Measurements from ENCODE around the gene AP2S1.

The AP2S1 gene

DNA sequence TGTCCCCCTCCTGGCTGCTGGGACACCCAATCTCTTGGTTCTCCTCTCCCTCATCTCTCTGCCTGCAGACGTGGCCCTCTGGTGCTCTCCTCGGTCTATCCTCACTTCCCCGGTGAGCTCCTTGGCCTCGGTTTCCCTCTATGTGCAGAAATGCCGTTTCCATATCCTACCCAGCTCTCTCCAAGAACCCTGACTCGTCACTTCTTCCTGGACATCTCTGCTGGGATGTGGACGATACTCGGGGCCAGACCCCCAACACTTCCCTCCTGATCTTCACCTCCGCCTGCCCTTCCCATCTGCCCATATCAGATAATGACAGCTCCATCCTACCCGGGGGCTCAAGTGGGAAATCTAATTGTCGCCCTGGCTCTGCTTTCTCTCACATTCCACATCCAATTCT is 7.9 kb downstream of the AP2S1 start:
- TF ChIP-seq TCF12 (IDR thresholded peaks at IDR 0.05; ENCODE audit: low read depth) = no peak
- TF ChIP-seq, protein P1, sequence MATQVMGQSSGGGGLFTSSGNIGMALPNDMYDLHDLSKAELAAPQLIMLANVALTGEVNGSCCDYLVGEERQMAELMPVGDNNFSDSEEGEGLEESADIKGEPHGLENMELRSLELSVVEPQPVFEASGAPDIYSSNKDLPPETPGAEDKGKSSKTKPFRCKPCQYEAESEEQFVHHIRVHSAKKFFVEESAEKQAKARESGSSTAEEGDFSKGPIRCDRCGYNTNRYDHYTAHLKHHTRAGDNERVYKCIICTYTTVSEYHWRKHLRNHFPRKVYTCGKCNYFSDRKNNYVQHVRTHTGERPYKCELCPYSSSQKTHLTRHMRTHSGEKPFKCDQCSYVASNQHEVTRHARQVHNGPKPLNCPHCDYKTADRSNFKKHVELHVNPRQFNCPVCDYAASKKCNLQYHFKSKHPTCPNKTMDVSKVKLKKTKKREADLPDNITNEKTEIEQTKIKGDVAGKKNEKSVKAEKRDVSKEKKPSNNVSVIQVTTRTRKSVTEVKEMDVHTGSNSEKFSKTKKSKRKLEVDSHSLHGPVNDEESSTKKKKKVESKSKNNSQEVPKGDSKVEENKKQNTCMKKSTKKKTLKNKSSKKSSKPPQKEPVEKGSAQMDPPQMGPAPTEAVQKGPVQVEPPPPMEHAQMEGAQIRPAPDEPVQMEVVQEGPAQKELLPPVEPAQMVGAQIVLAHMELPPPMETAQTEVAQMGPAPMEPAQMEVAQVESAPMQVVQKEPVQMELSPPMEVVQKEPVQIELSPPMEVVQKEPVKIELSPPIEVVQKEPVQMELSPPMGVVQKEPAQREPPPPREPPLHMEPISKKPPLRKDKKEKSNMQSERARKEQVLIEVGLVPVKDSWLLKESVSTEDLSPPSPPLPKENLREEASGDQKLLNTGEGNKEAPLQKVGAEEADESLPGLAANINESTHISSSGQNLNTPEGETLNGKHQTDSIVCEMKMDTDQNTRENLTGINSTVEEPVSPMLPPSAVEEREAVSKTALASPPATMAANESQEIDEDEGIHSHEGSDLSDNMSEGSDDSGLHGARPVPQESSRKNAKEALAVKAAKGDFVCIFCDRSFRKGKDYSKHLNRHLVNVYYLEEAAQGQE (IDR thresholded peaks at IDR 0.05; ENCODE audit: low read depth) = no peak
- TF ChIP-seq, protein P2, sequence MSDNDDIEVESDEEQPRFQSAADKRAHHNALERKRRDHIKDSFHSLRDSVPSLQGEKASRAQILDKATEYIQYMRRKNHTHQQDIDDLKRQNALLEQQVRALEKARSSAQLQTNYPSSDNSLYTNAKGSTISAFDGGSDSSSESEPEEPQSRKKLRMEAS (IDR thresholded peaks at IDR 0.05) = no peak
- TF ChIP-seq EGR1 (IDR thresholded peaks at IDR 0.05) = no peak
- no peak for TF ChIP-seq ZBTB7A (IDR thresholded peaks at IDR 0.05; ENCODE audit: low read depth)
- TF ChIP-seq FOXM1 (IDR thresholded peaks at IDR 0.05; ENCODE audit: borderline replicate concordance, low read depth) = no peak
- TF ChIP-seq NFIC (IDR thresholded peaks at IDR 0.05) = no peak
- TF ChIP-seq, protein P3, sequence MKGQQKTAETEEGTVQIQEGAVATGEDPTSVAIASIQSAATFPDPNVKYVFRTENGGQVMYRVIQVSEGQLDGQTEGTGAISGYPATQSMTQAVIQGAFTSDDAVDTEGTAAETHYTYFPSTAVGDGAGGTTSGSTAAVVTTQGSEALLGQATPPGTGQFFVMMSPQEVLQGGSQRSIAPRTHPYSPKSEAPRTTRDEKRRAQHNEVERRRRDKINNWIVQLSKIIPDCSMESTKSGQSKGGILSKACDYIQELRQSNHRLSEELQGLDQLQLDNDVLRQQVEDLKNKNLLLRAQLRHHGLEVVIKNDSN (IDR thresholded peaks at IDR 0.05) = no peak
- no peak for TF ChIP-seq YY1 (IDR thresholded peaks at IDR 0.05; ENCODE audit: low read depth)
- TF ChIP-seq TAF1 (IDR thresholded peaks at IDR 0.05; ENCODE audit: low read depth) = no peak
- TF ChIP-seq CREB1 (IDR thresholded peaks at IDR 0.05; ENCODE audit: low read depth) = no peak
- TF ChIP-seq TEAD4 (IDR thresholded peaks at IDR 0.05) = no peak
- TF ChIP-seq RAD21 (IDR thresholded peaks at IDR 0.05; ENCODE audit: low read depth) = no peak
- TF ChIP-seq CEBPB (IDR thresholded peaks at IDR 0.05) = no peak
- no peak for TF ChIP-seq EP300 (IDR thresholded peaks at IDR 0.05; ENCODE audit: borderline replicate concordance)

DNA sequence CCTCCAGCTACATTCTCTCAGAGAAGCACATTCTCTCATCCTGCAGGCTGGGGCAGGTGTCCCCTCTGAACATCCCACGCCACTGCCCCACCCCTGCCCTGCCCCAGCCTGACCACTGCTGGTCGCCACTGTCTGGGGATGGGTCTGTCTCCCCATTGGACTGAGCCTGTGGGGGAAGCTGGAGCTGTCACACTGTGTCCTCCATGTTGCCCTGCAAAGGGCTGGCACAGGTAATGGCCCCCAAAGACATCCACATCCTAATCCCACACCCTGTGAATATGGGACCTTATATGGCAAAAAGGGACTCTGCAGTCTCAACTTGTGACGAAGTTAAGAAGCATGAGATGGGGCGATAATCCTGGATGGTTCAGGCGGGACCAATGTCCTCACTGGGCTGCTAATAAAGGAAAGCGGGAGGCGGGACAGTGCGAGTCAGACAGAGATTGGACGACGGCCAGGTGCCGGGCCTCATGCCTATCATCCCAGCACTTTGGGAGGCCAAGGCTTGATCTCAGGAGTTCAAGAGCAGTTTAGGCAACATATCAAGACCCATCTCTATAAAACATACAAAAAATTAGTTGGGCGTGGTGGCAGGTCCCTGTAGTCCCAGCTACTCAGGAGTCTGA is 9.1 kb downstream of the AP2S1 start:
- no peak for TF ChIP-seq CEBPB (IDR thresholded peaks at IDR 0.05)
- no peak for TF ChIP-seq YY1 (IDR thresholded peaks at IDR 0.05; ENCODE audit: low read depth)
- TF ChIP-seq TCF12 (IDR thresholded peaks at IDR 0.05; ENCODE audit: low read depth) = no peak
- TF ChIP-seq ZBTB7A (IDR thresholded peaks at IDR 0.05; ENCODE audit: low read depth) = no peak

DNA sequence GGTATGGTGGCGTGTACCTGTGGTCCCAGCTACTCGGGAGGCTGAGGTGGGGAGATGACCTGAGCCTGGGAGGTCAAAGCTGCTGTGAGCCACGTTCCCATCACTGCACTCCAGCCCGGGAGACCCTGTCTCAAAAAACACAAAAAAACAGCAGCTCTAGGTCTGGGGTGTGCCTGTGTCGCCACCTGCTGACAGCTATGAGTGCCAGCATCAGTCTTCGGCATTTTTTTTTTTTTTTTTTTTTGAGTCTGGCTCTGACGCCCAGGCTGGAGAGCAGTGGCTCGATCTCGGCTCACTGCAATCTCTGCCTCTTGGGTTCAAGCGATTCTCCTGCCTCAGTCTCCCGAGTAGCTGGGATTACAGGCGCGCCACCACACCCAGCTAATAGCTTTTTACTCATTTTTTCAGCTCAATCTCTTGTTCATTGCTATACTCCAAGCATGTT is 10.1 kb downstream of the AP2S1 start:
- TF ChIP-seq, protein P2 (IDR thresholded peaks at IDR 0.05) = 0 out of 2 replicates have a peak, but pooled peaks have one; percentile 19
- TF ChIP-seq EP300 (IDR thresholded peaks at IDR 0.05; ENCODE audit: borderline replicate concordance) (no peak), RAD21 (IDR thresholded peaks at IDR 0.05; ENCODE audit: low read depth) (peak; percentile 88), YY1 (IDR thresholded peaks at IDR 0.05; ENCODE audit: low read depth) (0 out of 2 replicates have a peak, but pooled peaks have one; percentile 25), TEAD4 (IDR thresholded peaks at IDR 0.05) (peak; percentile 75), TAF1 (IDR thresholded peaks at IDR 0.05; ENCODE audit: low read depth) (no peak), ZBTB7A (IDR thresholded peaks at IDR 0.05; ENCODE audit: low read depth) (0 out of 2 replicates have a peak, but pooled peaks have one; percentile 31)

DNA sequence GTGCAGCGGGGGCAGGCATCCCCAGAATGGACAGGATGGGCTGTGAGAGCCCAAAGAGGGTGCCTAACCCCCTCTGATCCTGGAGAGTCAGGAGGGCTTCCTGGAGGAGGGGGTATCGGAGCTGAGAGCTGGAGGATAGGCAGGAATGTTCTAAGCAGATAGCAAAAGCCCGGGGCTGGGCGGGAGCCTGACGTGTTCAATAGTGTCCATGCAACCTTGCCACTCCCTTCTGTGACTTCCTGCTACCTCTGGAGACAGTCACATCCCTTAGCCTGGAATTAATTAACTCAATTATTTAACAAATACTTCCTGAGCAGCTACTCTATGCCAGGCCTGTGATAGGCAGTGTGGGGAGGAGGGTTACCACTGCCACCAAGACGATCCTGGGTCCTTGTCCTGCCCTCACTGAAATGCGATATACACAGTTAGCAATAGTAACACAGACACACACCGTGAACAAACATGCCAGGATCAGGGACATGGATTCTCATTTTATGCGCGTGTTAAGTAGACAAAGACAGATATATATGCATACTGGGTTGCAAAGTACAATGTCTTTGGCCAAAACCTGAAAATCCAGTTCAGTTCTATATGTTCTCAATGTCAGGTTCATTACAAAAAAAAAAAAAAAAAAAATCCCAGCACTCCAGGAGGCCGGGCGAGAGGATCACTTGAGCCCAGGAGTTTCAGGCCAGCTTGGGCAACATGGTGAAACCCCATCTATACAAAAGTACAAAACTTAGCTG is 10.7 kb downstream of the AP2S1 start:
- TF ChIP-seq CREB1 (IDR thresholded peaks at IDR 0.05; ENCODE audit: low read depth) (no peak), EP300 (IDR thresholded peaks at IDR 0.05; ENCODE audit: borderline replicate concordance) (no peak), TCF12 (IDR thresholded peaks at IDR 0.05; ENCODE audit: low read depth) (no peak), TAF1 (IDR thresholded peaks at IDR 0.05; ENCODE audit: low read depth) (no peak), NFIC (IDR thresholded peaks at IDR 0.05) (no peak), ZBTB7A (IDR thresholded peaks at IDR 0.05; ENCODE audit: low read depth) (no peak), TEAD4 (IDR thresholded peaks at IDR 0.05) (no peak), FOXM1 (IDR thresholded peaks at IDR 0.05; ENCODE audit: borderline replicate concordance, low read depth) (no peak)
- TF ChIP-seq, protein P1 (IDR thresholded peaks at IDR 0.05; ENCODE audit: low read depth) = no peak
- TF ChIP-seq, protein P3 (IDR thresholded peaks at IDR 0.05) = no peak
- TF ChIP-seq, protein P2 (IDR thresholded peaks at IDR 0.05) = no peak

DNA sequence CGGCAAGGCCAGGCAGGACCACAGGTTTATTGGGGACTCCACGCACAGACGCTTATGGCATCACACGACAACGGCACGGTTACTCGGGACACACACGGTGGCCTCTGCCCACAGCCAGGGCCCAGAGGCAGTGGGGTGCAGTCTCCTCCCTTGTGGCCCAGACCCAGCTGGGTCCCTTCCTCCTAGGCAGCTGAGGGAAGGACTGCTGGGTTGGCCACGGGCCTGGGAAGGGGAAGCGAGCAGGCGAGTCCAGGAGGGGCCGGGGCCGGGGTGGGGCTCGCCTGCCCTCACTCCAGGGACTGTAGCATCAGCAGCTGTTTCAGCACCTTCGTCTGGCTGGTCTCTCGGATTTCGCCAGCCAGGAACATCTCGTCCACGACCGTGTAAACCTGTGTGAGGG is 12.5 kb downstream of the AP2S1 start:
- no peak for TF ChIP-seq TCF12 (IDR thresholded peaks at IDR 0.05; ENCODE audit: low read depth)
- no peak for TF ChIP-seq NFIC (IDR thresholded peaks at IDR 0.05)
- no peak for TF ChIP-seq EGR1 (IDR thresholded peaks at IDR 0.05)
- TF ChIP-seq, protein P1 (IDR thresholded peaks at IDR 0.05; ENCODE audit: low read depth) = no peak
- TF ChIP-seq FOXM1 (IDR thresholded peaks at IDR 0.05; ENCODE audit: borderline replicate concordance, low read depth) = no peak
- TF ChIP-seq RAD21 (IDR thresholded peaks at IDR 0.05; ENCODE audit: low read depth) = no peak
- TF ChIP-seq, protein P2 (IDR thresholded peaks at IDR 0.05) = no peak
- no peak for TF ChIP-seq CEBPB (IDR thresholded peaks at IDR 0.05)
- no peak for TF ChIP-seq CREB1 (IDR thresholded peaks at IDR 0.05; ENCODE audit: low read depth)
- no peak for TF ChIP-seq YY1 (IDR thresholded peaks at IDR 0.05; ENCODE audit: low read depth)
- TF ChIP-seq, protein P3 (IDR thresholded peaks at IDR 0.05) = no peak
- TF ChIP-seq TAF1 (IDR thresholded peaks at IDR 0.05; ENCODE audit: low read depth) = no peak
- TF ChIP-seq EP300 (IDR thresholded peaks at IDR 0.05; ENCODE audit: borderline replicate concordance) = no peak
- no peak for TF ChIP-seq TEAD4 (IDR thresholded peaks at IDR 0.05)
- no peak for TF ChIP-seq ZBTB7A (IDR thresholded peaks at IDR 0.05; ENCODE audit: low read depth)
